ENCODE results near the gene MFF. TPM values are rescaled to one million over a fixed set of nuclear protein-coding genes. Genes with fewer than 3 reads are reported as not detected.
"Not testable (repeated sequence)": the region's sequence is repeated elsewhere in the genome, so short reads cannot be mapped to it uniquely, and the experiment has no call there.

Gene MFF
- total and polyA plus RNA-seq, 5 experiments from 2014 or later: 61.6 to 141 (median 124) TPM

DNA sequence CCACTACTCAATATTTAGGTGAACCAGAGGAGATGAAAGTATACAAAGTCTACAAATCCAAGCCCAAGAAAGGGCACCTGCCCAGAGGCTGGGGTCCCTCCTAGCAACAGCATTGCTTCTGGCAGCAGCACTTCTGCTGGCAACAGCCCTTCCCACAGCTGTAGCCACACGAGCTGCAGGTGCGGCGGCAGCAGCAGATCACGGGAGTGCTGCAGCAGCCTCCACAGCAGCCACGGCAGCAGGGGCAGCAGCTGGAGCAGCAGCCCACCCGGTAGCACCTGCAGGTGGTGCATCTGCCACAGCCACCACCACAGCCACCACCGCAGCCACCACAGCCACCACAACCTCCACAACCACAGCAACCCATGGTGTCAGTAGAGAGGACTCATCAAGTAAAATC lies 62.5 kb downstream of the MFF start, which contains the start of gene SCYGR1:
Gene SCYGR1 (minus strand): TSS at position 367 of the 400 bp plus-strand sequence. CDS start 0 bp downstream, at position 367.
- H3K4me1 Mint-ChIP-seq: peaks cover 0 to 12% (median 7%) of the 10 kb centered on the region in 4 donors
- H3K9me3 Mint-ChIP-seq, H3K36me3 Mint-ChIP-seq, ATAC-seq, DNase-seq, H3K27me3 Mint-ChIP-seq, H3K4me3 Mint-ChIP-seq, POLR2A ChIA-PET: not testable (repeated sequence)
- peak within 1 kb of the TSS in 2 of 10 donors; percentile 14 to 40 for H3K27ac Mint-ChIP-seq

DNA sequence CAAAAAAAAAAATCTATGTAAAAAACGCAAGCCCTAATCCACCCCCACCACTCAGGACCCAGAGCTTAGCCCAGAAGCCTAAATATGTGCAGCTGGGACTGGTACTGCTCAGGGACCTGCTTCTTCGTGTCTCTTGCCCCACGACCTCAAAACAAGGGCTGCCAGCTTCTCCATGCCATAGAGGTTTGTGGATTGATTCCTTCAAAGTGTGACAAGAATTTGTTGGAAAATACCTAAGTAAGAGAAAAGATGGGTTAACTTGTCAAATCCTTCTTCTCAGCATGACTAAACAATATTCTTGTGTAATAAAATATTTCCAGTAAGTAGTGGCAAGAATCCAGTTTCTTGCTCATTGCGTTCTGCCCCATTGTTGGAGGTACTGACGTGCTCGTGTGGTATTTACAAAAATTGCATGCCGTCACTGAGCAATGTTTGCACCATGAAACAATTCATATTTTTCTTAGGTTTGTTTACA lies 63.5 kb downstream of the MFF start:
- ATAC-seq (no peak), DNase-seq (no peak)
- H3K27ac Mint-ChIP-seq: no peak overlapping the region
- POLR2A ChIA-PET: no interaction called here
- no peaks in the 10 kb centered on the region for H3K9me3 Mint-ChIP-seq
- no peak overlapping the region for H3K4me3 Mint-ChIP-seq
- H3K36me3 Mint-ChIP-seq: no peaks in the 10 kb centered on the region
- H3K27me3 Mint-ChIP-seq: peaks cover 0 to 6% (median 2%) of the 10 kb centered on the region in 5 donors
- peaks cover 0 to 10% (median 9%) of the 10 kb centered on the region in 4 donors for H3K4me1 Mint-ChIP-seq

DNA sequence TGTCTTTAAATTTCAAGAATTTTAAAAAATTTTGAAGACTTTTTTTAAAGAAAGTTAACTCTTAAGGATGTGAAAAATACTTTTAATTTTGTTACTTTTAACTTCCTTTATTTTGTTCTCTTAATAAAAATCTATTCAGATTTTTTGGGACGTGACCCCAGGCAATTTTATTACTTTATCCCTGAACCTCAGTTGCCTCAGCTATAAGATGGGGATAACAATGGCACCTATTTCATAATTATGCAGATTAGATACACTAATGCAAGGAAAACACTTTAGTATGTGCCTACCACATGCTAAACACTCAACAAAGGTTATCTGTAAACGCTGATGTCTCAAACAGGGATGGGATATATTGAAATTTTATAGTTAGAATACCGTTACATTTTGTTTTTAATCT lies 64.2 kb downstream of the MFF start:
- no peak for ATAC-seq
- no peaks in the 10 kb centered on the region for H3K36me3 Mint-ChIP-seq
- no peak for DNase-seq
- POLR2A ChIA-PET: no interaction called here
- peaks cover 0 to 2% (median 0%) of the 10 kb centered on the region in 5 donors for H3K27me3 Mint-ChIP-seq
- H3K27ac Mint-ChIP-seq: no peak overlapping the region
- H3K4me1 Mint-ChIP-seq: peaks cover 0 to 11% (median 9%) of the 10 kb centered on the region in 4 donors
- H3K9me3 Mint-ChIP-seq: no peaks in the 10 kb centered on the region
- H3K4me3 Mint-ChIP-seq: no peak overlapping the region

DNA sequence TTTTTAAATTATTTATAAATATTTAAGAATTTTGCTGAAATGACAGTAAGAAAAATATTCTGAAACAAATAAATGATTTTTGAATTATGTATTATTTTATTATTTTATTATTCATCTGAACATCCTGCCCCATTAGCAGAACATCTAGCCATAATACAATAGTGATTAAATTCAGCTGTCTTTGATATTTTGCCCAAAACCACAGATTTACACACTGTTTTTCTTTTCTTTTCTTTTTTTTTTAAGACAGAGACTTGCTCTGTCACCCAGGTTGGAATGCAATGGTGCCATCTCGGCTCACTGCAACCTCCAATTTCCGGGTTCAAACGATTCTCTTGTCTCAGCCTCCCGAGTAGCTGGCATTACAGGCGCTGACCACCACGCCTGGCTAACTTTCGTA lies 64.6 kb downstream of the MFF start:
- POLR2A ChIA-PET: no interaction called here
- no peaks in the 10 kb centered on the region for H3K36me3 Mint-ChIP-seq
- no peak for DNase-seq
- H3K27ac Mint-ChIP-seq: no peak overlapping the region
- no peak for ATAC-seq
- H3K9me3 Mint-ChIP-seq: no peaks in the 10 kb centered on the region
- no peak overlapping the region for H3K4me3 Mint-ChIP-seq
- H3K27me3 Mint-ChIP-seq: peaks cover 0 to 2% (median 0%) of the 10 kb centered on the region in 5 donors
- peaks cover 0 to 11% (median 9%) of the 10 kb centered on the region in 4 donors for H3K4me1 Mint-ChIP-seq

DNA sequence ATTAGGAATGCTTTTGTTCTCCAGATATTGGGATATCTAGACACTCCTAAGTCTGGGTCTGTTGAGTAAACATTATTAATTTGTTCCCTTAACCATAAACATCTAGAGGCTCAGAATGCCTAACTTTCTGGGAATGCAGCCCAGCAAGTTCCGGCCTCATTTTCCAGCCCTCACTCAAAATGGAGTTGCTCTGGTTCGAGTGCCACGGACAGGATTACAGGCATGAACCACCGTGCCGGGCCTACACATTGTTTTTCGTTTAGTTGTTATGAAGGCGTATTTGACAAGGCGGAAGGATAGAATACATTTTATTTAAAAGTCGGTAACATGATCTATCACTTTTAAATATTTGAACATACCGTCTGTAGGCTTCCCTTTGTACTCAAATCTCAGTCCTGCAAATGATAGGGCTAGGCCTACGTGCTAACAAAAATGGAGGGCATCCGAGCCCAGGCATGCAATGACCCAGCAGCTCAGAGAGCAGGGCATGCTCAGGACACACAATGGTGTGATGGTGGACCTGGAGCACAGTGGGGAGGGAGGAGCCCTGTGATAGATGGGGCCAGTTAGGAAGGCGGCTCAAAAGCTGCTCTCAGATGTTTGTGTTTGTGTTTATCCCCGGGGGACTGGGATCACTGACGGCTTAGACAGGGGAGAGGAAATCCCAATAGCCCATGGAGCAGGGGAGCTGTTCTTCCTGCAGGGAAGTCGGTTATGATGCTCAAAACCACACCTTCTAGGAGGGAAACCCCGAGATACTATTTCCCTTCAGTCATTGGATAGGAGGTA lies 65.6 kb downstream of the MFF start:
- ATAC-seq (no peak), DNase-seq (no peak)
- Mint-ChIP-seq H3K9me3 (no peaks in the 10 kb centered on the region), H3K4me3 (no peak overlapping the region), H3K27me3 (no peaks in the 10 kb centered on the region), H3K4me1 (peaks cover 0 to 10% (median 7%) of the 10 kb centered on the region in 4 donors), H3K27ac (peak overlapping the region in 1 of 10 donors; percentile 75), H3K36me3 (no peaks in the 10 kb centered on the region)
- POLR2A ChIA-PET: no interaction called here

DNA sequence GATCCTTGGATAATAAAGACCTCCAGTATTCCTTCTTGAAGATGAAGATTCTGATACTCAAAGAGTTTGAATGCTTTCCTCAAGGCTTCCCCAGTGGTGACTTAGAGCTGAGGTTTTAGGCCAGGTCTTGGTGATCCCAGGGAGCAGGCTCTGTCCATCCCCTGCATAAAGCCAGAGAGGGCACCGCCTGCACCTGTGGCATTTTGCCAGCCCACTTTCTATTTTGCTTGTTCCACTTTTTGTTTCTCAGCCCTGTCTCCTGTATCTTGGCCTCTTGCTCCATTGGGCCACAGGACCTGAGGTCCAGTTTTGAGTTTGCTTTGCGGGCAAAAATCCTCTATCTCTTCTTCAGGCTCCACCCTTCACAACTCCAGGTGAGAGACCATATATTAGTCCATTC lies 69.3 kb downstream of the MFF start:
- no peak overlapping the region for H3K27ac Mint-ChIP-seq
- DNase-seq: no peak
- POLR2A ChIA-PET: interaction anchor here (0.6 kb wide), 1 partner anchor 12 kb away, joined by 4 read pairs; no protein-coding TSS in a partner anchor
- ATAC-seq: no peak
- H3K36me3 Mint-ChIP-seq: no peaks in the 10 kb centered on the region
- H3K4me1 Mint-ChIP-seq: peaks cover 8 to 20% (median 14%) of the 10 kb centered on the region in 4 donors
- no peak overlapping the region for H3K4me3 Mint-ChIP-seq
- H3K9me3 Mint-ChIP-seq: no peaks in the 10 kb centered on the region
- H3K27me3 Mint-ChIP-seq: peaks cover 0 to 1% (median 0%) of the 10 kb centered on the region in 5 donors

DNA sequence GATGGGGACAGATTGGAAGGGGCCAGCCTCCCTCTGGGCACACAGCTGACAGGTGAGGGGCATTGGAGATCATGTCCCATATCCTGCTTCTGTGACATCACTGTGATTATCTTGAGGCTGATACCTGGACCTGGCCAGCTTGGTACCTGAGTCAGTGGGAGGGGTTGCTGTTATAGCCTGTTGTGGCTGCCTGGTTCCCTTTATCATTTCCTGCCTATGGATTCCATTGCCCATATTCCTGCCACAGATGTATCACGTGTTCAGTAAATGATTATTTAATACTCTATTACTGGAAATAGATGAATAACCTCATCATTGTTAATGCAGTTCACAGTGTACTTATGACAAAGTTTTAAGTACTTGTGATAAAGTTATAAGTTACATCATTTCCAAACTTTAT lies 70.5 kb downstream of the MFF start:
- peaks cover 0 to 1% (median 0%) of the 10 kb centered on the region in 5 donors for H3K27me3 Mint-ChIP-seq
- DNase-seq (no peak), ATAC-seq (no peak)
- no peak overlapping the region for H3K4me3 Mint-ChIP-seq
- no peaks in the 10 kb centered on the region for H3K36me3 Mint-ChIP-seq
- POLR2A ChIA-PET: no interaction called here
- H3K4me1 Mint-ChIP-seq: peaks cover 8 to 20% (median 14%) of the 10 kb centered on the region in 4 donors
- H3K27ac Mint-ChIP-seq: peak overlapping the region in 1 of 10 donors; percentile 4
- H3K9me3 Mint-ChIP-seq: no peaks in the 10 kb centered on the region

DNA sequence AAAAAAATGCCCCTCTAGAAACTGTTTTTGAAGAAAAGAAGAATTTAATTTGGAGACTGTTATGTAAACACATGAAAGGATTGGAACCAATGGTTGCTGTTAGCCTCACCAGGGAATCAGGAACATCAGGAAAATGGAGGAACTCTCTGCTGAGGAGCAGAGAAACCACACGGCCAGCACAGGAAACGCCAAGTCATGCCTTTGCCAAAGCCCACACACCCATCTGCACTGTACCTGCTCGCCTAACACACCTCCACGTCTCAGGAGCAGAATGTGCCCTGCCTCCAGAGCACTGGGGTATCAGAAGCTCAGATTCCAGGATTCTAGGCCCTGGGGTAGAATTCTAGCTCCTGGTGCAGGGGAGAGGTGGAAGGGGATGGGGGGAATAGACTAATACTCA lies 72.5 kb downstream of the MFF start:
- POLR2A ChIA-PET: no interaction called here
- no peaks in the 10 kb centered on the region for H3K36me3 Mint-ChIP-seq
- peaks cover 15 to 36% (median 21%) of the 10 kb centered on the region in 4 donors for H3K4me1 Mint-ChIP-seq
- H3K27ac Mint-ChIP-seq: peak overlapping the region in 1 of 10 donors; percentile 0
- DNase-seq (no peak), ATAC-seq (no peak)
- peaks cover 0 to 1% (median 0%) of the 10 kb centered on the region in 5 donors for H3K27me3 Mint-ChIP-seq
- no peak overlapping the region for H3K4me3 Mint-ChIP-seq
- no peaks in the 10 kb centered on the region for H3K9me3 Mint-ChIP-seq

DNA sequence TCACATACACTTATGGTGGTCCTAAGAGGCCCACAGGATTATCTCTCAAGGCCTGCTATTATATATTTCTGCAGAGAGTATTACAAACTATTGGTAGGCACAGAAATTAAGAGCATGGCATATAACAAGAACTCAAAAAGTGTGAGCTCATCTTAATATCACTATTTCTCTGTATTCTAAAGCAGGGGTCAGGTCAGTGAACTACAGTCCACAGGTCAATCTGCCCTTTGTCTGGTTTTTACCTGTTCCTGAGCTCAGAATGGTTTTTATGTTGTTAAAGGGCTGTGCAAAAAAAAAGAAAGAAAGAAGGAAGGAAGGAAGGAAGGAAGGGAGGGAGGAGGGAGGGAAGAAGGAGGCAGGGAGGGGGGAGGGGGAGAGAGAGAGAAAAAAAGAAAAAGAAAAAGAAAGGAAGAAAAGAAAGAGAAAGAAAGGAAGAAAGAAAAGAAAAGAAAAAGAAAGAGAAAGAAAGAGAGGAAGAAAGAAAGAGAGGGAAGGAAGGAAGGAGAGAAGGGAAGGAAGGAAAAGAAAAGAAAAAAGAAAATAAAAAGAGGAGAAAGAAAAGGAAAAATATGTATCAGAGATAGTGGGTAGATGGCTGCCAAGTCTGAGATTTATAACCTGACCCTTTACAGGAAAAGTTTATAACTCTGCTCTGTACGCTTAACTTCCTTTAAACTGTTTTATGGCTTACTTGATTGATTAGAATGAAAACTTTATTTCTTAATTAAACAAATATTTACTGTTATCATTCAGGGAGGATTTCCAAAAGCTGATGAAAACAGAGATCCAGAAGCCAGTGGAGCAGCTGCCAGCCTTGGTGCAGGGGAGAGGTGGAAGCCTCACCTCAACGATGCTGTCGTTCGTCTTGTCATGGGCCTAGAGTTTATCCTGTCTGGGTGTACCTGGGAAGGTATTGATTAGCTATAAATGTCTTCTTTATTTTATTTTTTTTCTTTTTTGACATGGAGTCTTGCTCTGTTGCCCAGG lies 73.9 kb downstream of the MFF start:
- ATAC-seq (no peak), DNase-seq (no peak)
- Mint-ChIP-seq H3K9me3 (no peaks in the 10 kb centered on the region), H3K4me1 (peaks cover 16 to 49% (median 27%) of the 10 kb centered on the region in 4 donors), H3K4me3 (no peak overlapping the region), H3K36me3 (no peaks in the 10 kb centered on the region), H3K27me3 (peaks cover 0 to 1% (median 0%) of the 10 kb centered on the region in 5 donors), H3K27ac (peak overlapping the region in 1 of 10 donors; percentile 8)
- POLR2A ChIA-PET: no interaction called here

DNA sequence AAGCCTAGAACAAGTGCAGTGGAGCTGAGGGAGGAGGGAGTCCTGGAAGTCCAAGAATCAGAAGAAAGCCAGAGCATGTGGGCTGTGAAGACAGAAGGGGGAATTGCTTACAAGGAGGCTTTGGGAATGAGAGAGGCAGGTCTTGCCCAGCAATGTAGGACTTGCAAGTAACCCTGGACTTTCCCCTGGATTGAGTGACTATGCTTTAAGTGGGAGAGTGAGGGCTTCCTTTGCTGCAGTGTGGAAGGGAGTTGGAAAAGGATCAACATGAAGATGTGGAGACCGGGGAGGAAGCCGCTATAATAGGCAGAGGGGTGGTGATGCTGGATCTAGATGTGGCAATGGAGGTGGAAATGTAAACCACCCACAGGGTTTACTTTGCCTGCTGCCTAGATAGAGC lies 76.5 kb downstream of the MFF start:
- ATAC-seq (no peak), DNase-seq (no peak)
- POLR2A ChIA-PET: no interaction called here
- H3K27me3 Mint-ChIP-seq: peaks cover 0 to 1% (median 0%) of the 10 kb centered on the region in 5 donors
- no peaks in the 10 kb centered on the region for H3K36me3 Mint-ChIP-seq
- no peaks in the 10 kb centered on the region for H3K9me3 Mint-ChIP-seq
- H3K4me1 Mint-ChIP-seq: peaks cover 24 to 73% (median 48%) of the 10 kb centered on the region in 4 donors
- H3K4me3 Mint-ChIP-seq: peak overlapping the region in 1 of 10 donors; percentile 42
- peak overlapping the region in 6 of 10 donors; percentile 54 to 72 (median 64) for H3K27ac Mint-ChIP-seq

DNA sequence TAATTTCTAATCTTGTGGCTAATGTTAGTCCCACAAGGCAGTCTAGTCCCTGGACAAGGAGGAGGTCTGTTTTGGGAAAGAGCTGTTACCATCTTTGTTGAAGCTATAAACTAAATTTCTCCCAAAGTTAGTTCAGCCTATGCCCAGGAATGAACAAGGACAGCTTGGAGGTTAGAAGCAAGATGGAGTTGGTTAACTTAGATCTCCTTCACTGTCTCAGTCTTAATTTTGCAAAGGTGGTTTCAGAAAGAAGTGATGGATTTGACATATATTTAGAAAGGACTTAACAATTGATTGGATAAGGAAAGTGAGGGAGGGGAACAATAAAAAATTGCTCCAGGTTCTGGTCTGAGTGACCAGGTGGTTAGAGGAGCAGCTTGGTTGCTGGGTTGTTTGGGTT lies 77.3 kb downstream of the MFF start:
- POLR2A ChIA-PET: no interaction called here
- Mint-ChIP-seq H3K4me1 (peaks cover 23 to 75% (median 52%) of the 10 kb centered on the region in 4 donors), H3K27ac (peak overlapping the region in 6 of 10 donors; percentile 13 to 71 (median 59)), H3K36me3 (no peaks in the 10 kb centered on the region), H3K9me3 (no peaks in the 10 kb centered on the region), H3K27me3 (no peaks in the 10 kb centered on the region), H3K4me3 (peak overlapping the region in 1 of 10 donors; percentile 1)
- ATAC-seq: no peak
- no peak for DNase-seq

DNA sequence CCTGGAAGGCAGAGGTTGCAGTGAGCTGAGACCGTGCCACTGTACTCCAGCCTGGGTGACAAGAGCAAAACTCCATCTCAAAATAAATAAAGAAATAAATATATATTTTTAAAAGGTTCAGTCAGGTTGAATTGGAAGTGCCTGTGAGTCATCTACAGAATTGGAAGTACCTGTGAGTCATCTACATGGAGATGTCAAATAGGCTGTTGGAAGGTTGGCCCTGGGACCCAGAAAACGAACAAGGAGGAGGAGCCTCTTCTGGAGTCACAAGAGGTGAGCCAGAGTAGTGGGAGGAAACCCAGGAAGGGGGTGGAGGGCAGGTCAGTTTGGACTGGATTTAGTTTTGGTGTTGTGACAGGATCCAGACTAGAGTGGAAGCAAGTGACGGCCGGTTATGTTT lies 77.9 kb downstream of the MFF start:
- Mint-ChIP-seq H3K9me3 (no peaks in the 10 kb centered on the region), H3K27me3 (no peaks in the 10 kb centered on the region), H3K4me1 (peaks cover 21 to 74% (median 48%) of the 10 kb centered on the region in 4 donors), H3K36me3 (no peaks in the 10 kb centered on the region), H3K4me3 (peak overlapping the region in 1 of 10 donors; percentile 26), H3K27ac (peak overlapping the region in 7 of 10 donors; percentile 1 to 85 (median 59))
- DNase-seq (no peak), ATAC-seq (no peak)
- POLR2A ChIA-PET: no interaction called here

Data from naive thymus-derived CD8-positive, alpha-beta T cell (primary cell).